Neuronal stem cell (in vitro differentiated cells): ENCODE data around the gene UBE2D3.
"Not testable (repeated sequence)": the region's sequence is repeated elsewhere in the genome, so short reads cannot be mapped to it uniquely, and the experiment has no call there.

ENCODE experiments used
- DNase-seq: peaks from one replicate; pipeline ENCODE4 v3.0.0-alpha.2; 2013; ENCODE audit warnings: low spot score
- H2AFZ ChIP-seq: one replicate; pipeline ENCODE4 v1.6.1; 2013; ENCODE audit warnings: mild to moderate bottlenecking, low read length, inconsistent platforms
- H2AK5ac ChIP-seq: 2 replicates; pipeline ENCODE4 v1.6.1; 2013; ENCODE audit warnings: low read depth, mild to moderate bottlenecking, inconsistent platforms, low read length, moderate library complexity, mixed read lengths
- H2BK120ac ChIP-seq: 2 replicates; pipeline ENCODE4 v1.6.1; 2013; ENCODE audit warnings: low read depth, mild to moderate bottlenecking, inconsistent platforms, low read length, moderate library complexity, mixed read lengths
- H2BK12ac ChIP-seq: one replicate; pipeline ENCODE4 v1.6.1; 2013; ENCODE audit warnings: low read length, inconsistent platforms
- H2BK15ac ChIP-seq: 2 replicates; pipeline ENCODE4 v1.6.1; 2013; ENCODE audit warnings: mild to moderate bottlenecking, low read length, inconsistent platforms, mixed read lengths
- H2BK5ac ChIP-seq: one replicate; pipeline ENCODE4 v1.6.1; 2013; ENCODE audit warnings: inconsistent platforms, mild to moderate bottlenecking, low read length, moderate library complexity
- H3K14ac ChIP-seq: one replicate; pipeline ENCODE4 v1.6.1; 2013; ENCODE audit warnings: low read length, inconsistent platforms
- H3K18ac ChIP-seq: 2 replicates; pipeline ENCODE4 v1.6.1; 2013; ENCODE audit warnings: low read length, inconsistent platforms
- H3K23ac ChIP-seq: 2 replicates; pipeline ENCODE4 v1.6.1; 2013; ENCODE audit warnings: low read depth, mild to moderate bottlenecking, mixed read lengths, low read length, inconsistent platforms; ENCODE audit not compliant: poor library complexity
- H3K27ac ChIP-seq: replicated peaks from 3 replicates; pipeline ENCODE4 v1.5.1; 2013; ENCODE audit warnings: low read length, inconsistent platforms
- H3K27me3 ChIP-seq, 3 experiments: 2 replicates each; pipeline ENCODE4 v1.6.1; 2013; ENCODE audit warnings: low read length in 3 of 3, mild to moderate bottlenecking in 2 of 3, inconsistent platforms in 1 of 3, low read depth in 1 of 3, mixed read lengths in 1 of 3, moderate library complexity in 1 of 3; ENCODE audit not compliant: control insufficient read depth in 3 of 3, insufficient read depth in 3 of 3
- H3K36me3 ChIP-seq, 2 donors: replicated peaks in 1 of 2; 2 replicates each; pipeline ENCODE4 v1.6.1; 2013; ENCODE audit warnings: low read length in 2 of 2; ENCODE audit not compliant: control insufficient read depth in 2 of 2, insufficient read depth in 2 of 2
- H3K4ac ChIP-seq: 2 replicates; pipeline ENCODE4 v1.6.1; 2013; ENCODE audit warnings: inconsistent platforms, mild to moderate bottlenecking, low read length, moderate library complexity
- H3K4me1 ChIP-seq, 2 donors: 1 replicate in 1 of 2; 2 replicates in 1 of 2; pipeline ENCODE4 v1.6.1; 2013; ENCODE audit warnings: low read length in 2 of 2, low read depth in 1 of 2; ENCODE audit not compliant: control insufficient read depth in 2 of 2, insufficient read depth in 1 of 2
- H3K4me2 ChIP-seq: one replicate; pipeline ENCODE4 v1.6.1; 2013; ENCODE audit warnings: mild to moderate bottlenecking, low read length, inconsistent platforms; ENCODE audit not compliant: insufficient read depth, poor library complexity, severe bottlenecking
- H3K4me3 ChIP-seq, 2 donors: 2 replicates each; pipeline ENCODE4 v1.5.1; 2013; ENCODE audit warnings: low read length in 2 of 2, mild to moderate bottlenecking in 2 of 2, inconsistent platforms in 1 of 2, moderate library complexity in 1 of 2
- H3K79me1 ChIP-seq: one replicate; pipeline ENCODE4 v1.6.1; 2013; ENCODE audit warnings: low read depth, mild to moderate bottlenecking, inconsistent platforms, low read length, moderate library complexity
- H3K9ac ChIP-seq: one replicate; pipeline ENCODE4 v1.6.1; 2013; ENCODE audit warnings: mild to moderate bottlenecking, low read depth, low read length, inconsistent platforms; ENCODE audit not compliant: poor library complexity
- H3K9me3 ChIP-seq, 2 donors: replicated peaks in 1 of 2; 2 replicates each; pipeline versions ENCODE3 to v1.6.1; 2013; ENCODE audit warnings: low read length in 2 of 2, mild to moderate bottlenecking in 2 of 2, inconsistent platforms in 1 of 2, low read depth in 1 of 2, mixed read lengths in 1 of 2, moderate library complexity in 1 of 2; ENCODE audit not compliant: control insufficient read depth in 2 of 2, insufficient read depth in 1 of 2
- H4K8ac ChIP-seq: one replicate; pipeline ENCODE4 v1.6.1; 2013; ENCODE audit warnings: low read depth, mild to moderate bottlenecking, inconsistent platforms, low read length, moderate library complexity
- H4K91ac ChIP-seq: one replicate; pipeline ENCODE4 v1.6.1; 2013; ENCODE audit warnings: low read length, low read depth, mild to moderate bottlenecking, inconsistent platforms; ENCODE audit not compliant: poor library complexity
- WGBS, 2 donors: extraction: QIAGEN DNeasy Blood & Tissue Kit; methylation state at CpG; one replicate each; pipeline ENCODE4 v1.1.7; 2013; ENCODE audit warnings: missing lambda C conversion rate in 2 of 2, mixed read lengths in 1 of 2; ENCODE audit not compliant: insufficient read length in 2 of 2, insufficient replicate concordance in 1 of 2; ENCODE audit errors: extremely low coverage in 2 of 2; 5-methylcytosine and 5-hydroxymethylcytosine counted together

The UBE2D3 gene

GRCh38 chr4:102865327-102865726 lies 38.0 kb upstream of the UBE2D3 start:
- not testable (repeated sequence) for H4K91ac ChIP-seq, H2BK120ac ChIP-seq, H3K4me2 ChIP-seq, H3K27me3 ChIP-seq, H2BK5ac ChIP-seq, DNase-seq, H4K8ac ChIP-seq, H3K4me3 ChIP-seq, H2AFZ ChIP-seq, H3K18ac ChIP-seq, H2AK5ac ChIP-seq, H3K14ac ChIP-seq, H3K4me1 ChIP-seq, H2BK15ac ChIP-seq, H3K23ac ChIP-seq, H3K27ac ChIP-seq, H3K36me3 ChIP-seq, H3K79me1 ChIP-seq, H2BK12ac ChIP-seq, H3K9ac ChIP-seq, H3K4ac ChIP-seq
- H3K9me3 ChIP-seq: peaks cover 4 to 14% of the 10 kb centered on the region in 2 donors
- WGBS, 2 donors: no CpG with 5 or more reads among the region's 5 CpGs

DNA sequence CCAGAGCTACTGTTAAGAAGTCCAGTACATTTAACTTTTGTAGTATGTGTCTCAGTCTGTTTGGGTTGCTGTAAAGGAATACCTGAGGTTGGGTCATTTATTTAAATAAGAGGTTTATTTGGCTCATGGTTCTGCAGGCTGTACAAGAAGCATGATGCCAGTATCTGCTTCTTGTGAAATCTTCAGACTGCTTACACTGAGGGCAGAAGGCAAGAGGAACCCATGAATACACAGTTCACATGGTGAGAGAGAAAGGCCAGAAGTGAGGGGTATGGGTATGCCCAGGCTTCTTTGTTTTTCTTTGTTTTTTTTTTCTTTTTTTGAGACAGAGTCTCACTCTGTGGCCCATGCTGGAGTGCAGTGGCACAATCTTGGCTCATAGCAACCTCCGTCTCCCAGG lies 35.4 kb upstream of the UBE2D3 start:
- Histone ChIP-seq H2AK5ac (no peak overlapping the region), H3K36me3 (peaks cover 0 to 6% of the 10 kb centered on the region in 2 donors), H3K23ac (no peak overlapping the region), H4K91ac (no peak overlapping the region), H3K14ac (no peak overlapping the region), H3K4ac (no peak overlapping the region), H3K27me3 (no peaks in the 10 kb centered on the region), H3K4me3 (no peak overlapping the region), H4K8ac (no peak overlapping the region), H2BK15ac (no peak overlapping the region), H2BK120ac (no peak overlapping the region), H2BK12ac (no peak overlapping the region), H3K27ac (no peak overlapping the region), H3K9ac (no peak overlapping the region), H3K4me1 (peaks cover 0 to 3% of the 10 kb centered on the region in 2 donors), H3K18ac (no peak overlapping the region), H3K4me2 (no peak overlapping the region), H2BK5ac (no peak overlapping the region), H3K79me1 (no peaks in the 10 kb centered on the region), H3K9me3 (peaks cover 5 to 28% of the 10 kb centered on the region in 2 donors), H2AFZ (no peak overlapping the region)
- no CpG with 5 or more reads among the region's 1 CpG for WGBS, 2 donors
- no peak for DNase-seq

DNA sequence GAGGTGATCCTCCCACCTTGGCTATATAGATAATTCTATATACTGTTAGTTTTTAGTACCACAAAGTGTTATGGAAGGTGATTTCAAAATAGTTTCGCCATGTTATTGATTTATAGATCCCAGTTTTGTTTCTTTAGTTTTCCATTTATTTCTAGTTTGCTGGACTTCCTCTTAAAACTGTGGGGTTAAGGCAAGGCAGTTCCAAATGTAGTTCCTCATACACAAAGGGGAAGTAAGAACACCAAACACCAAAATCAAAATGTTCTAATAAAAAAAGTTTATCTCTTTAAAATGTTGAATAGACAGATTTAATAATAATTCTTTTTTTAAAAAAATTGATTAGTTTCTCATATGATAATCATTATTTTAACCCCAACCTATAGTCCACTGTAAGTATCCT lies 34.7 kb upstream of the UBE2D3 start:
- H3K9me3 ChIP-seq: peaks cover 5 to 28% of the 10 kb centered on the region in 2 donors
- no peak overlapping the region for H2BK15ac ChIP-seq
- H3K18ac ChIP-seq: no peak overlapping the region
- H4K91ac ChIP-seq: no peak overlapping the region
- H2AFZ ChIP-seq: no peak overlapping the region
- H3K14ac ChIP-seq: no peak overlapping the region
- no peak for DNase-seq
- no peak overlapping the region for H3K4me2 ChIP-seq
- peaks cover 0 to 6% of the 10 kb centered on the region in 2 donors for H3K36me3 ChIP-seq
- H3K9ac ChIP-seq: no peak overlapping the region
- WGBS, 2 donors: no CpG with 5 or more reads among the region's 1 CpG
- no peak overlapping the region for H2BK5ac ChIP-seq
- H3K4me1 ChIP-seq: no peaks in the 10 kb centered on the region
- H4K8ac ChIP-seq: no peak overlapping the region
- no peaks in the 10 kb centered on the region for H3K27me3 ChIP-seq
- no peak overlapping the region for H2AK5ac ChIP-seq
- no peaks in the 10 kb centered on the region for H3K79me1 ChIP-seq
- H3K27ac ChIP-seq: no peak overlapping the region
- no peak overlapping the region for H3K23ac ChIP-seq
- H2BK12ac ChIP-seq: no peak overlapping the region
- H3K4ac ChIP-seq: no peak overlapping the region
- no peak overlapping the region for H3K4me3 ChIP-seq
- no peak overlapping the region for H2BK120ac ChIP-seq

DNA sequence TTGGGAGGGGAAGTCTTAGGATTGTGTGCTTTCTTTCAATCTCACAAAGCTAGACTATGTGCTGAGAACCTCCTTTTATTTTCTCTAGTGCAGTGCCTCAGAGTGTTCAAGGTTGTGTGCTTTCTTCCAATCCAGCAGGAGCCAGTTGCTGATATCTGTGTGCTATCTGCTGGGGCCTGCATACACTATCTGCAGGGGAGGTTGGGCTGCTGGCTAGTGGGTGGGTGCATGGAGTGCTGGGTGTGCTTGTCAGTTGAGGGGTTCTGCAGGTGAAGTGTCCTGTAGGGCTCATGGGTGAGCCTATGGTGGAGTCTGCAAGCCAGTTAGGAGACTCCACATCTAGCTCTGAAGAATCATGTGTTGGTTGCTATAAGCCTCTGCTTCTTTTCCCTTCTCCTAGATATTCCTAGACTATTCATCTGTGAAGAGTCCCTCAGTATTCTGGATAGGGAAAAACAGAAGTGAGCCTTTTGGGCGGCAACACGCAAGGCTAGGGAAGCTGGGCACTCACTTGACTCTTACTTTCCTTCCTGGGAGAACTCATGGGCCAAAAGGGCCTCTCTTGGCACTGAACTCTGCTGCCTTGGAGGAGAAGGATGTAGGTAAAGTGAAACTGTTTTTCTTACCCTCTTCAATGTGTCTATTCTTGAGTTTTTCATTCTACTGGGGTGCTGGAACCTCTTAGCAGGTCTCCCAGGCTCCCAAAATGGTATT lies 33.4 kb upstream of the UBE2D3 start:
- H3K18ac ChIP-seq: no peak overlapping the region
- H2BK120ac ChIP-seq: no peak overlapping the region
- no peak overlapping the region for H2AFZ ChIP-seq
- no CpG with 5 or more reads among the region's 2 CpGs for WGBS, 2 donors
- DNase-seq: no peak
- H4K8ac ChIP-seq: no peak overlapping the region
- H3K23ac ChIP-seq: no peak overlapping the region
- peaks cover 0 to 6% of the 10 kb centered on the region in 2 donors for H3K36me3 ChIP-seq
- H4K91ac ChIP-seq: no peak overlapping the region
- no peak overlapping the region for H3K4me3 ChIP-seq
- H3K27ac ChIP-seq: no peak overlapping the region
- no peak overlapping the region for H2BK15ac ChIP-seq
- H3K14ac ChIP-seq: no peak overlapping the region
- H2BK5ac ChIP-seq: no peak overlapping the region
- no peaks in the 10 kb centered on the region for H3K79me1 ChIP-seq
- H2AK5ac ChIP-seq: no peak overlapping the region
- H3K9ac ChIP-seq: no peak overlapping the region
- no peak overlapping the region for H3K4ac ChIP-seq
- peaks cover 5 to 28% of the 10 kb centered on the region in 2 donors for H3K9me3 ChIP-seq
- H3K4me2 ChIP-seq: no peak overlapping the region
- no peaks in the 10 kb centered on the region for H3K4me1 ChIP-seq
- no peak overlapping the region for H2BK12ac ChIP-seq
- H3K27me3 ChIP-seq: no peaks in the 10 kb centered on the region
